ENCODE data around the gene IFT80.

DNA sequence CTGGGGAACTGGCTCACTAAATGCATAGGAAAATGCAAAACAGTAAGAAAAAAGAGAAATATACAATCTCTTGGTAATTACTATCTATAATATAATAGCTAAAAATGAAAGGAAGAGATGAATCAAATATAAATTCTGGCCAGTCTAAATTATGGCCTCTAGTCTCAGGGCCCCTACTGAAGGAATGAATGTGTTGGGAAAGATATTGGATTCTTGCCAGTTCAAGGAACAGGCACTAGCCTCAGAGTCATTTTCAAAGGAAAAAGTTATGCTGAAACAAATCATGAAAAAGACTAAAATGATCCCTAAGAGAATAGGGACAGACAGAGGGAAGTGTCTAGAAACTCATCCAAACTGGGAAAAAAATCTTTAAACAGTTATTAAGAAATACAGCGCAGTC, 111.4 kb downstream of the IFT80 start:
- TF ChIP-seq, protein P1, sequence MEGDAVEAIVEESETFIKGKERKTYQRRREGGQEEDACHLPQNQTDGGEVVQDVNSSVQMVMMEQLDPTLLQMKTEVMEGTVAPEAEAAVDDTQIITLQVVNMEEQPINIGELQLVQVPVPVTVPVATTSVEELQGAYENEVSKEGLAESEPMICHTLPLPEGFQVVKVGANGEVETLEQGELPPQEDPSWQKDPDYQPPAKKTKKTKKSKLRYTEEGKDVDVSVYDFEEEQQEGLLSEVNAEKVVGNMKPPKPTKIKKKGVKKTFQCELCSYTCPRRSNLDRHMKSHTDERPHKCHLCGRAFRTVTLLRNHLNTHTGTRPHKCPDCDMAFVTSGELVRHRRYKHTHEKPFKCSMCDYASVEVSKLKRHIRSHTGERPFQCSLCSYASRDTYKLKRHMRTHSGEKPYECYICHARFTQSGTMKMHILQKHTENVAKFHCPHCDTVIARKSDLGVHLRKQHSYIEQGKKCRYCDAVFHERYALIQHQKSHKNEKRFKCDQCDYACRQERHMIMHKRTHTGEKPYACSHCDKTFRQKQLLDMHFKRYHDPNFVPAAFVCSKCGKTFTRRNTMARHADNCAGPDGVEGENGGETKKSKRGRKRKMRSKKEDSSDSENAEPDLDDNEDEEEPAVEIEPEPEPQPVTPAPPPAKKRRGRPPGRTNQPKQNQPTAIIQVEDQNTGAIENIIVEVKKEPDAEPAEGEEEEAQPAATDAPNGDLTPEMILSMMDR (IDR thresholded peaks at IDR 0.05): no peak
- no peak for TF ChIP-seq POLR2A (IDR thresholded peaks at IDR 0.05)

Measured in uterus (tissue), 2 donors.